SK-N-SH (cell line): Measurements from ENCODE around the gene MYMX. TPM values are rescaled to one million over a fixed set of nuclear protein-coding genes. Genes with fewer than 3 reads are reported as not detected.
A peak's percentile ranks its signal among the peaks of the same experiment; 100 is the strongest.

Experiments used
- CTCF ChIP-seq: fragments of 200-600 bp; sonication (generic); IDR thresholded peaks from 2 replicates; pipeline ENCODE4 v1.6.1; 2017; ENCODE audit warnings: antibody characterized with exemption, mild to moderate bottlenecking, moderate library complexity
- ELF1 ChIP-seq: IDR thresholded peaks from 2 replicates; pipeline ENCODE4 v1.4.0; 2012
- EZH2phosphoT487 ChIP-seq: fragments of 200-600 bp; sonication (generic); IDR thresholded peaks from 2 replicates; pipeline ENCODE4 v1.6.1; 2017; ENCODE audit warnings: low read depth, mixed run types, mild to moderate bottlenecking, antibody characterized with exemption, moderate library complexity, borderline replicate concordance
- FOSL2 ChIP-seq: IDR thresholded peaks from 2 replicates; pipeline ENCODE4 v1.4.0; 2012; ENCODE audit warnings: low read depth, mild to moderate bottlenecking, moderate library complexity, borderline replicate concordance
- FOXM1 ChIP-seq: IDR thresholded peaks from 2 replicates; pipeline ENCODE4 v1.4.0; 2012; ENCODE audit warnings: low read depth, mild to moderate bottlenecking
- GATA2 ChIP-seq: sonication (generic); formaldehyde crosslinking; IDR thresholded peaks from 2 replicates; pipeline ENCODE4 v1.5.0; 2020; ENCODE audit warnings: mild to moderate bottlenecking, missing genetic modification reagents
- IRF3 ChIP-seq: fragments of 150-350 bp; IDR thresholded peaks from 2 replicates; pipeline ENCODE4 v1.6.1; 2016; ENCODE audit warnings: mild to moderate bottlenecking, low read depth, low read length
- MEF2A ChIP-seq: IDR thresholded peaks from 2 replicates; pipeline ENCODE4 v1.4.0; 2012; ENCODE audit warnings: low read depth, borderline replicate concordance
- MXI1 ChIP-seq: IDR thresholded peaks from 2 replicates; pipeline ENCODE4 v1.6.1; 2012; ENCODE audit warnings: mild to moderate bottlenecking, low read depth, low read length, improper control_type of control experiment
- NFIC ChIP-seq: IDR thresholded peaks from 2 replicates; pipeline ENCODE4 v1.4.0; 2012; ENCODE audit warnings: borderline replicate concordance
- POLR2AphosphoS5 ChIP-seq: IDR thresholded peaks from 2 replicates; pipeline ENCODE4 v1.6.1; 2012; ENCODE audit warnings: low read depth, low read length
- RAD21 ChIP-seq: IDR thresholded peaks from 2 replicates; pipeline ENCODE4 v1.6.1; 2012; ENCODE audit warnings: mild to moderate bottlenecking, low read length
- REST ChIP-seq: IDR thresholded peaks from 2 replicates; pipeline ENCODE4 v1.6.1; 2012; ENCODE audit warnings: mild to moderate bottlenecking, low read depth, low read length, moderate library complexity
- RFX5 ChIP-seq: IDR thresholded peaks from 2 replicates; pipeline ENCODE4 v1.6.1; 2012; ENCODE audit warnings: mild to moderate bottlenecking, improper control_type of control experiment, low read length
- USF2 ChIP-seq: fragments of 150-350 bp; IDR thresholded peaks from 2 replicates; pipeline ENCODE4 v1.6.1; 2017; ENCODE audit warnings: antibody characterized with exemption, low read length, low read depth, borderline replicate concordance
- ZBTB33 ChIP-seq: IDR thresholded peaks from 2 replicates; pipeline ENCODE4 v1.4.0; 2012; ENCODE audit warnings: low read depth, borderline replicate concordance
- polyA plus RNA-seq, 3 experiments: library from polyadenylated mRNA; depleted of rRNA; stranded (reverse); fragments of >200 nt; gene quantifications; 2 replicates each; pipeline ENCODE4 v1.2.3, GENCODE V29; 2012

The MYMX gene
- polyA plus RNA-seq, 1 of the 3 experiments (the other 2 are of a cell fraction), result not detected

- TF ChIP-seq MEF2A (peak; percentile 65; the same call in 1 of the 2 replicates), NFIC (no peak), REST (peak; percentile 80), FOXM1 (no peak), EZH2phosphoT487 (no peak), USF2 (no peak), IRF3 (no peak), MXI1 (peak; percentile 26; the same call in 1 of the 2 replicates), ELF1 (no peak), POLR2AphosphoS5 (peak; percentile 100), FOSL2 (peak; percentile 32; the same call in 1 of the 2 replicates), GATA2 (CRISPR knock-in tag) (no peak), ZBTB33 (peak; percentile 34; the same call in 1 of the 2 replicates), CTCF (no peak), RAD21 (no peak), RFX5 (peak; percentile 23; the same call in 1 of the 2 replicates)
These were observed 30.1 kb downstream of the MYMX start, which contains the start of gene HSP90AB1 (continued) for GRCh38 chr6:44246663-44247337.
